IMR-90 (cell line): ENCODE measurements around the gene HOXD8. TPM values are rescaled to one million over a fixed set of nuclear protein-coding genes. Genes with fewer than 3 reads are reported as not detected.

ENCODE experiments used
- ATAC-seq: fragments of 200-7000 bp; cut with Tn5 transposase; 2 replicates; pipeline ENCODE4 v1.9.1; 2020; ENCODE audit warnings: low read depth, mild to moderate bottlenecking, moderate library complexity
- BruUV-seq: library from RNA; stranded (reverse); fragments of 400-500 nt; replicated peaks from 2 replicates; lab custom pipeline; 2021; lab: Mats Ljungman, UMichigan
- CTCF ChIA-PET: fragments of 300-600 bp; formaldehyde crosslinking; extraction: SDS; loops from one replicate; lab custom pipeline; 2021; ENCODE audit warnings: antibody characterized with exemption; lab: Yijun Ruan, JAX
- POLR2A ChIA-PET: fragments of 300-600 bp; sonication (Branson Sonifier 250); formaldehyde crosslinking; loops from one replicate; lab custom pipeline; 2022; ENCODE audit warnings: antibody characterized with exemption; ENCODE audit not compliant: unreplicated experiment; lab: Charles Lee
- DNase-seq: peaks from one replicate; pipeline ENCODE4 v3.0.0; 2013
- H2AFZ ChIP-seq: replicated peaks from 2 replicates; pipeline ENCODE3; 2013; ENCODE audit warnings: low read length, mild to moderate bottlenecking; ENCODE audit not compliant: poor library complexity
- H2AK5ac ChIP-seq: 2 replicates; pipeline ENCODE4 v1.6.1; 2013; ENCODE audit warnings: low read depth, low read length, inconsistent platforms
- H2AK9ac ChIP-seq: replicated peaks from 2 replicates; pipeline ENCODE3; 2013; ENCODE audit warnings: mild to moderate bottlenecking, low read depth, low read length, moderate library complexity; ENCODE audit not compliant: poor library complexity
- H2BK120ac ChIP-seq: 2 replicates; pipeline ENCODE4 v1.6.1; 2013; ENCODE audit warnings: low read depth, low read length, inconsistent platforms
- H2BK15ac ChIP-seq: 3 replicates; pipeline ENCODE4 v1.6.1; 2013; ENCODE audit warnings: low read depth, low read length, inconsistent platforms
- H2BK20ac ChIP-seq: 2 replicates; pipeline ENCODE4 v1.6.1; 2013; ENCODE audit warnings: low read depth, mild to moderate bottlenecking, inconsistent platforms, low read length, moderate library complexity
- H2BK5ac ChIP-seq: 2 replicates; pipeline ENCODE4 v1.6.1; 2013; ENCODE audit warnings: mild to moderate bottlenecking, low read depth, low read length, inconsistent platforms; ENCODE audit not compliant: poor library complexity, severe bottlenecking
- H3K14ac ChIP-seq: replicated peaks from 2 replicates; pipeline ENCODE4 v1.6.1; 2013; ENCODE audit warnings: low read depth, low read length, inconsistent platforms
- H3K18ac ChIP-seq: 2 replicates; pipeline ENCODE4 v1.6.1; 2013; ENCODE audit warnings: low read depth, low read length, control low read depth
- H3K23ac ChIP-seq: 2 replicates; pipeline ENCODE4 v1.6.1; 2013; ENCODE audit warnings: low read depth, low read length, inconsistent platforms
- H3K27ac ChIP-seq: 2 replicates; pipeline ENCODE4 v1.5.1; 2013; ENCODE audit warnings: mild to moderate bottlenecking, control low read depth, low read length; ENCODE audit not compliant: insufficient read depth
- H3K27me3 ChIP-seq: 2 replicates; pipeline ENCODE4 v1.6.1; 2013; ENCODE audit warnings: low read length; ENCODE audit not compliant: control insufficient read depth, insufficient read depth
- H3K36me3 ChIP-seq: 2 replicates; pipeline ENCODE4 v1.6.1; 2013; ENCODE audit warnings: low read length, mixed read lengths; ENCODE audit not compliant: control insufficient read depth, insufficient read depth
- H3K4ac ChIP-seq: 2 replicates; pipeline ENCODE4 v1.6.1; 2013; ENCODE audit warnings: low read depth, low read length, inconsistent platforms
- H3K4me1 ChIP-seq: 2 replicates; pipeline ENCODE4 v1.6.1; 2013; ENCODE audit warnings: low read length, mixed read lengths; ENCODE audit not compliant: control insufficient read depth, insufficient read depth
- H3K4me2 ChIP-seq: 2 replicates; pipeline ENCODE4 v1.6.1; 2013; ENCODE audit warnings: low read depth, mild to moderate bottlenecking, control low read depth, low read length, moderate library complexity
- H3K4me3 ChIP-seq: 2 replicates; pipeline ENCODE4 v1.5.1; 2013; ENCODE audit warnings: low read depth, mild to moderate bottlenecking, control low read depth, low read length, moderate library complexity; ENCODE audit not compliant: insufficient read depth
- H3K56ac ChIP-seq: 2 replicates; pipeline ENCODE4 v1.6.1; 2013; ENCODE audit warnings: low read length, inconsistent platforms; ENCODE audit not compliant: insufficient read depth; ENCODE audit errors: extremely low read depth
- H3K79me1 ChIP-seq, 2 experiments: 2 replicates each; pipeline ENCODE4 v1.6.1; 2013; ENCODE audit warnings: low read length in 2 of 2, inconsistent platforms in 1 of 2, low read depth in 1 of 2
- H3K9ac ChIP-seq: 2 replicates; pipeline ENCODE4 v1.6.1; 2013; ENCODE audit warnings: low read depth, low read length, control low read depth
- H3K9me1 ChIP-seq: 2 replicates; pipeline ENCODE4 v1.6.1; 2013; ENCODE audit warnings: low read length, inconsistent platforms; ENCODE audit not compliant: insufficient read depth
- H3K9me3 ChIP-seq: 2 replicates; pipeline ENCODE4 v1.6.1; 2013; ENCODE audit warnings: low read length; ENCODE audit not compliant: control insufficient read depth, insufficient read depth
- H4K20me1 ChIP-seq: 2 replicates; pipeline ENCODE4 v1.6.1; 2013; ENCODE audit warnings: low read length, inconsistent platforms; ENCODE audit not compliant: insufficient read depth
- H4K5ac ChIP-seq: 2 replicates; pipeline ENCODE4 v1.6.1; 2013; ENCODE audit warnings: mild to moderate bottlenecking, low read depth, low read length, control low read depth
- H4K8ac ChIP-seq, 2 experiments: 2 replicates each; pipeline ENCODE4 v1.6.1; 2013; ENCODE audit warnings: low read depth in 2 of 2, low read length in 2 of 2, control low read depth in 1 of 2, inconsistent platforms in 1 of 2
- H4K91ac ChIP-seq: 2 replicates; pipeline ENCODE4 v1.6.1; 2013; ENCODE audit warnings: low read depth, low read length, inconsistent platforms; ENCODE audit not compliant: insufficient read depth
- BHLHE40 ChIP-seq: fragments of 150-350 bp; IDR thresholded peaks from 2 replicates; pipeline ENCODE4 v1.6.1; 2016; ENCODE audit warnings: mild to moderate bottlenecking, low read depth, low read length
- CEBPB ChIP-seq: IDR thresholded peaks from 2 replicates; pipeline ENCODE4 v1.6.1; 2012; ENCODE audit warnings: low read depth, low read length, improper control_type of control experiment
- CHD1 ChIP-seq: IDR thresholded peaks from 2 replicates; pipeline ENCODE4 v1.6.1; 2012; ENCODE audit warnings: low read depth, low read length, improper control_type of control experiment
- FOS ChIP-seq: fragments of 150-350 bp; IDR thresholded peaks from 2 replicates; pipeline ENCODE4 v1.6.1; 2016; ENCODE audit warnings: low read depth, low read length
- MAFK ChIP-seq: IDR thresholded peaks from 2 replicates; pipeline ENCODE4 v1.6.1; 2012; ENCODE audit warnings: low read depth, low read length, improper control_type of control experiment
- MAZ ChIP-seq: IDR thresholded peaks from 2 replicates; pipeline ENCODE4 v1.6.1; 2012; ENCODE audit warnings: low read depth, mild to moderate bottlenecking, low read length, improper control_type of control experiment, moderate library complexity, borderline replicate concordance
- MXI1 ChIP-seq: IDR thresholded peaks from 2 replicates; pipeline ENCODE4 v1.6.1; 2012; ENCODE audit warnings: low read depth, mild to moderate bottlenecking, low read length, moderate library complexity, borderline replicate concordance
- POLR2A ChIP-seq: IDR thresholded peaks from 2 replicates; pipeline ENCODE4 v1.6.1; 2012; ENCODE audit warnings: mild to moderate bottlenecking, low read depth, low read length
- RAD21 ChIP-seq: IDR thresholded peaks from 2 replicates; pipeline ENCODE4 v1.6.1; 2012; ENCODE audit warnings: low read length, improper control_type of control experiment
- RCOR1 ChIP-seq: IDR thresholded peaks from 2 replicates; pipeline ENCODE4 v1.6.1; 2012; ENCODE audit warnings: mild to moderate bottlenecking, low read length, improper control_type of control experiment; ENCODE audit not compliant: insufficient replicate concordance
- RFX5 ChIP-seq: IDR thresholded peaks from 2 replicates; pipeline ENCODE4 v1.8.0; 2012; ENCODE audit warnings: low read depth, mild to moderate bottlenecking, low read length, moderate library complexity
- SMC3 ChIP-seq: fragments of 150-350 bp; IDR thresholded peaks from 2 replicates; pipeline ENCODE4 v1.6.1; 2016; ENCODE audit warnings: low read depth, mild to moderate bottlenecking, antibody characterized with exemption, low read length, moderate library complexity
- WGBS, 2 experiments: methylation state at CpG; one replicate each; pipeline versions ENCODE4 v1.1.5 to v1.1.7; 2013; ENCODE audit warnings: missing lambda C conversion rate in 2 of 2; ENCODE audit not compliant: insufficient read length in 1 of 2; ENCODE audit errors: extremely low coverage in 2 of 2; 5-methylcytosine and 5-hydroxymethylcytosine counted together
- dilution Hi-C: fragments of 300-500 bp; cut with HindIII; formaldehyde crosslinking; loops from one replicate; pipeline ENCODE4 v1.14.3; 2018; ENCODE audit warnings: low sequenced_read_pairs; ENCODE audit not compliant: unreplicated experiment
- in situ Hi-C: fragments of 300-500 bp; cut with MboI; formaldehyde crosslinking; loops from 3 replicates; pipeline ENCODE4 v1.14.3; 2019; ENCODE audit warnings: low sequenced_read_pairs, inconsistent platforms, mixed read lengths
- intact Hi-C: fragments of 100-400 bp; cut with micrococcal nuclease; formaldehyde crosslinking; loops from 2 replicates; pipeline ENCODE4 v1.10.0; 2022
- polyA plus RNA-seq, 3 experiments: library from polyadenylated mRNA; depleted of rRNA; stranded (reverse); fragments of >200 nt; gene quantifications; 2 replicates each; pipeline ENCODE4 v1.2.3, GENCODE V29; 2012; ENCODE audit warnings: low replicate concordance in 1 of 3
- total RNA-seq: library from RNA; depleted of rRNA; stranded (reverse); fragments of >200 nt; gene quantifications from 2 replicates; pipeline ENCODE4 v1.2.3, GENCODE V29; 2012
- TF ChIP-seq, protein P1 (sequence below): fragments of 150-350 bp; IDR thresholded peaks from 2 replicates; pipeline ENCODE4 v1.6.1; 2017; ENCODE audit warnings: mild to moderate bottlenecking, antibody characterized with exemption, low read length, low read depth
- TF ChIP-seq, protein P2 (sequence below): fragments of 150-350 bp; IDR thresholded peaks from 2 replicates; pipeline ENCODE4 v1.6.1; 2016; ENCODE audit warnings: low read depth, mild to moderate bottlenecking, low read length, moderate library complexity, borderline replicate concordance
- TF ChIP-seq, protein P3 (sequence below): conservative IDR thresholded peaks from 2 replicates; pipeline ENCODE4 v1.5.1; 2012; ENCODE audit warnings: mild to moderate bottlenecking, low read depth, low read length, improper control_type of control experiment

The HOXD8 gene
- total and polyA plus RNA-seq, 2 of the 4 experiments (the other 2 are of a cell fraction), result not detected

DNA sequence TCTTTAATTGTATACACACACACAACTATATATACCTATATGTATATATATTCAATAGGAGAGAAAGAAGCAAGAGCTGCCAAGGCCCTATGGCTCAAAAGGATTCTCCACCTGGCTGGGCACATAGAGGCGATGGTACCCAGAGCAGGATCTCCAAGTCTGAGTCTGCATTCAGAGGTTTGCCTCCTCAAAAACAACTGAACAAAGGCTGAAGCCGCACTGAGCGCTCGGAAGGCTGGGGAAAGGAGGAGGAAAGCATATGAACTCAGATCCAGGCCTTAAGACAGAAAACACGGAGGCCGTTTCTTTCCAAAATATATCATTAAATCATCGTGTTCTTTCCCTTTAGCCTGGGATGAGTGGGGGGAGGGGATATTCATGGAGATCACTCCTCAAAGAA lies 26.3 kb upstream of the HOXD8 start:
- Histone ChIP-seq H3K27me3 (peaks cover 95% of the 10 kb centered on the region), H4K5ac (no peak overlapping the region), H3K14ac (no peak overlapping the region), H3K9me3 (peaks cover 4% of the 10 kb centered on the region; the same call in 1 of the 2 replicates), H3K4me3 (no peak overlapping the region), H3K23ac (no peak overlapping the region), H4K20me1 (no peaks in the 10 kb centered on the region), H2BK5ac (no peak overlapping the region), H3K9me1 (no peaks in the 10 kb centered on the region), H3K4me2 (no peak overlapping the region), H3K36me3 (no peaks in the 10 kb centered on the region), H2AFZ (no peak overlapping the region), H3K18ac (no peak overlapping the region), H3K4me1 (no peaks in the 10 kb centered on the region), H3K79me1 (no peaks in the 10 kb centered on the region), H3K27ac (no peak overlapping the region), H3K56ac (no peak overlapping the region), H4K8ac (no peak overlapping the region), H2BK20ac (no peak overlapping the region), H3K4ac (no peak overlapping the region), H3K9ac (no peak overlapping the region), H2AK9ac (no peak overlapping the region), H2BK120ac (no peak overlapping the region), H4K91ac (no peak overlapping the region), H2BK15ac (no peak overlapping the region), H2AK5ac (no peak overlapping the region)
- dilution Hi-C loops, result no loop called here
- no TSS peak for BruUV-seq
- intact Hi-C loops, result no loop called here
- no CpG with 5 or more reads among the region's 7 CpGs for WGBS, 2 experiments
- ChIA-PET POLR2A (no interaction called here), CTCF (interaction anchor here (1.6 kb wide), 1 partner anchor 451 kb away, joined by 5 read pairs; no protein-coding TSS in a partner anchor)
- in situ Hi-C loops, result no loop called here
- ATAC-seq (no peak), DNase-seq (no peak)
- no peak for TF ChIP-seq MAFK
- no peak for TF ChIP-seq BHLHE40
- TF ChIP-seq CEBPB, result no peak
- TF ChIP-seq, protein P1, sequence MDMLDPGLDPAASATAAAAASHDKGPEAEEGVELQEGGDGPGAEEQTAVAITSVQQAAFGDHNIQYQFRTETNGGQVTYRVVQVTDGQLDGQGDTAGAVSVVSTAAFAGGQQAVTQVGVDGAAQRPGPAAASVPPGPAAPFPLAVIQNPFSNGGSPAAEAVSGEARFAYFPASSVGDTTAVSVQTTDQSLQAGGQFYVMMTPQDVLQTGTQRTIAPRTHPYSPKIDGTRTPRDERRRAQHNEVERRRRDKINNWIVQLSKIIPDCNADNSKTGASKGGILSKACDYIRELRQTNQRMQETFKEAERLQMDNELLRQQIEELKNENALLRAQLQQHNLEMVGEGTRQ, result no peak
- TF ChIP-seq RAD21, result no peak
- TF ChIP-seq MXI1, result no peak
- TF ChIP-seq RCOR1, result no peak
- TF ChIP-seq RFX5, result no peak
- TF ChIP-seq CHD1, result no peak
- TF ChIP-seq, protein P2, sequence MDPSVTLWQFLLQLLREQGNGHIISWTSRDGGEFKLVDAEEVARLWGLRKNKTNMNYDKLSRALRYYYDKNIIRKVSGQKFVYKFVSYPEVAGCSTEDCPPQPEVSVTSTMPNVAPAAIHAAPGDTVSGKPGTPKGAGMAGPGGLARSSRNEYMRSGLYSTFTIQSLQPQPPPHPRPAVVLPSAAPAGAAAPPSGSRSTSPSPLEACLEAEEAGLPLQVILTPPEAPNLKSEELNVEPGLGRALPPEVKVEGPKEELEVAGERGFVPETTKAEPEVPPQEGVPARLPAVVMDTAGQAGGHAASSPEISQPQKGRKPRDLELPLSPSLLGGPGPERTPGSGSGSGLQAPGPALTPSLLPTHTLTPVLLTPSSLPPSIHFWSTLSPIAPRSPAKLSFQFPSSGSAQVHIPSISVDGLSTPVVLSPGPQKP, result no peak
- no peak for TF ChIP-seq FOS
- no peak for TF ChIP-seq MAZ
- TF ChIP-seq POLR2A, result no peak
- TF ChIP-seq, protein P3, sequence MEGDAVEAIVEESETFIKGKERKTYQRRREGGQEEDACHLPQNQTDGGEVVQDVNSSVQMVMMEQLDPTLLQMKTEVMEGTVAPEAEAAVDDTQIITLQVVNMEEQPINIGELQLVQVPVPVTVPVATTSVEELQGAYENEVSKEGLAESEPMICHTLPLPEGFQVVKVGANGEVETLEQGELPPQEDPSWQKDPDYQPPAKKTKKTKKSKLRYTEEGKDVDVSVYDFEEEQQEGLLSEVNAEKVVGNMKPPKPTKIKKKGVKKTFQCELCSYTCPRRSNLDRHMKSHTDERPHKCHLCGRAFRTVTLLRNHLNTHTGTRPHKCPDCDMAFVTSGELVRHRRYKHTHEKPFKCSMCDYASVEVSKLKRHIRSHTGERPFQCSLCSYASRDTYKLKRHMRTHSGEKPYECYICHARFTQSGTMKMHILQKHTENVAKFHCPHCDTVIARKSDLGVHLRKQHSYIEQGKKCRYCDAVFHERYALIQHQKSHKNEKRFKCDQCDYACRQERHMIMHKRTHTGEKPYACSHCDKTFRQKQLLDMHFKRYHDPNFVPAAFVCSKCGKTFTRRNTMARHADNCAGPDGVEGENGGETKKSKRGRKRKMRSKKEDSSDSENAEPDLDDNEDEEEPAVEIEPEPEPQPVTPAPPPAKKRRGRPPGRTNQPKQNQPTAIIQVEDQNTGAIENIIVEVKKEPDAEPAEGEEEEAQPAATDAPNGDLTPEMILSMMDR, result no peak
- no peak for TF ChIP-seq SMC3
